22Rv1 (cell line): Measurements from ENCODE around the gene INPP5A.

Experiments used
- CTCF ChIP-seq: fragments of 450-650 bp; IDR thresholded peaks from 2 replicates; pipeline ENCODE4 v1.5.1; 2017; ENCODE audit warnings: mild to moderate bottlenecking
- ZFX ChIP-seq: fragments of 450-650 bp; IDR thresholded peaks from 2 replicates; pipeline ENCODE4 v1.6.1; 2017; ENCODE audit warnings: antibody characterized with exemption, borderline replicate concordance

DNA sequence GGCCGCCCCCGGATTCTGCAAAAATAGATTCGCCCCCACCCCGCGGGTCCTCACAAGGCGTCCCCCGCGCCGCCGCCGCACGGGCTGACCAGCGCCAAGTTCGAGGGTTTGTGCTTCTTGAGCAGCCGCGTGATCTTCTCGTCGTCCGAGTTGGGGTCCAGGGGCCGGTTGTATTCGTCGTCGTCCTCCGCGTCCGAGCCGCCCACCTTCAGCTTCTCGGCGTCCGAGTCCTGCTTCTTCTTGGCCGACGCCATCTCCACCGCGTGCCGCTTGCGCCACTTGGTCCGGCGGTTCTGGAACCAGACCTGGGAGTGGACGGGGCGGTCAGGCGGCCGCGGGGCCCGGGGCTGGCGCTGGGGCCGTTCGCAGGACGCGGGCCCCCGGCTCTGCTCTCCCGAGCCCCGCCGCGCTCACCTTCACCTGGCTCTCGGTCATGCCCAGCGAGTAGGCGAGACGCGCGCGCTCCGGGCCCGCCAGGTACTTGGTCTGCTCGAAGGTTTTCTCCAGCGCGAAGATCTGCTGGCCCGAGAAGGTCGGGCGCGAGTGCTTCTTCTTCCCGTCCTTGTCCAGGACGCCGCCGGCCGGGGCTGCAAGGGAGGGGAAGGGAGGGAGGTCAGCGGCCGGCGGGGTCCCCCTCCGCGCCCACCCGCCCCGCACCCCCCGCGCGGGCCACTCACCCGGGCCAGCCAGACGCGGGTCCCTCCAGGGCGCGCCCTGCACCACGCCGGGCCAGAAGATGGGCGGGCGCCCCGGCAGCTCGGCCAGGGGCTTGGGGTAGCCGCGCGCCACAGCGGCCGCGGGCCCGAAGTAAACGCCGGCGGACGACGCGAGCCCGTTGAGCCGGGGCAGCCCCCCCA is 247.5 kb downstream of the INPP5A start:
- TF ChIP-seq CTCF (no peak), ZFX (no peak)
